CMK (cell line): ENCODE measurements around the gene CPEB3.

Experiments
- DNase-seq: peaks from one replicate; pipeline ENCODE4 v3.0.0-alpha.2; 2010; ENCODE audit warnings: low read depth

The CPEB3 gene

GRCh38 chr10:92213049-92213448, 77.8 kb downstream of the CPEB3 start:
- DNase-seq, result no peak

DNA sequence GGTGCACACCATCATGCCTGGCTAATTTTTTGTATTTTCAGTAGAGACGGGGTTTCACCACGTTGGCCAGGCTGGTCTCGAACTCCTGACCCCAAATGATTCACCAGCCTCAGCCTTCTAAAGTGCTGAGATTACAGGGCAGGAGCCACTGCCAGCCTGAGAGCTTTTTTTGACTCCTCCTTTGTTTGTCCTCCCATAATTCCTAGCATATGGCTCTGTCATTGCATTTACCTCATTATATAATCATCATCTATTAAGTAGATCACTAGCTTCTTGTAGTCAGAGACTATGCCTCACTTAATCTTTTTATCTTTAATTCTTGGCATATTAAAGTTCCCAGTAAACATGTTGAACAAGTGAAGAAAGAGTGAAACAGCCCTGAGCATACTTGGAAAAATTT, 82.1 kb downstream of the CPEB3 start:
- DNase-seq, result no peak

DNA sequence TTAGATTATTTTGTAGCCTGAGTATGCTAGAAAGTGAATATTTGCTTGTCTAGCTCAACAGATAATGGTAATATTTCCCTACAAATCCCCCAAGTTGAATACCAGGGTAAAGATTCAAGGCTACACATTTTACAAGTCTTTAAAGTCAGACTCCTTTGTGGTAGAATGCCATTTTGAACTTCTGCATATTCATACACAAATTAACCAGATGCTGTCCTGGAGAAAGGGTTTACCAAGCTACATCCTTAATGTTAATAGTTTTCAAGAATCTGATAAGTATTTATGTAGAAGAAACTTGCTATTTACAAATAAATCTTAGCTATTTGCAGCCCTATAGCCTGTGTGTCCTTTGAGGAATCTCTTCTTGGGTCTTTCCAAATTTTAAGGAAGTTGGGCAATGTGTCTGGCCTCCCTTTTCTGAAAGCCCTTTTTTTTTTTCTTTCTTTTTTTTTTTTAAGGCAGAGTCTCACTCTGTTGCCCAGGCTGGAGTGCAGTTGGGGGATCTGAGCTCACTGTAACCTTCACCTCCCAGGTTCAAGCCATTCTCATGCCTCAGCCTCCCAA, 82.6 kb downstream of the CPEB3 start:
- no peak for DNase-seq

DNA sequence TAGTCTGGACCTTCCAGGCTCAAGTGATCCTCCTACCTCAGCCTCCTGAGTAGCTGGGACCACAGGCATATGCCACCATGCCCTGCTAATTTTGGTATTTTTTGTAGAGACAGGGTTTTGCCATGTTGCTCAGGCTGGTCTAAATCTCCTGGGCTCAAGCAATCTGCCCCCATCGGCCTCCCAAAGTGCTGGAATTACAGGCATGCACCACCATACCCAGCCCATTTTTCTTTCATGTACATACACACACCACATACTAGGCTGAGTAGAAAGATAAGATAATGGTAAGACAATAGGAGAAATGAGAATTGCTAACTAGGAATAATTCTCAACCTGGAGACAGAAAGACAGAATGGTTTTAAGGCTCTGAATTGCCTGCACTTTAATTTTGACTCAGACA, 83.8 kb downstream of the CPEB3 start:
- no peak for DNase-seq

- DNase-seq, result no peak
Measured at GRCh38 chr10:92203919-92204623, 86.8 kb downstream of the CPEB3 start.

- DNase-seq, result no peak
Measured at GRCh38 chr10:92202536-92202935, 88.3 kb downstream of the CPEB3 start.

GRCh38 chr10:92200564-92200963, 90.3 kb downstream of the CPEB3 start:
- DNase-seq, result no peak

DNA sequence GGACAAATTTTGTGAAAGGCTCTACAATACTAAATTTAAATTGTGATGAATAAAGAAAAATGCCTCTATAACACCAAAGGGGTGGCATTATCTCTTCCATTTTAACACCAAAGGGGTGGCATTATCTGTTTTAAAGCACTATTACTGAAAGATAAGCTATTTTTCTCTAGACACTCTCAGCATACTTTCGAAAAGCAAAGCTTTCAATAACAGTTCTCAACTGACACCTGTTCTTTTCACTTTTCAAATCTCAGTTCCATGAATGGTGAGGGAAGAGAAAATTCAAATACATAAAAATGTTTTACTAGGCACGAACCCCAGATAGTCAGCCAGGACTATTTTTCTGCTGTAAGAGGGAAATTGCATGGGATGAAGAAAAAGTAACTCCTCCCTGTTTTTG, 103.8 kb downstream of the CPEB3 start:
- no peak for DNase-seq

DNA sequence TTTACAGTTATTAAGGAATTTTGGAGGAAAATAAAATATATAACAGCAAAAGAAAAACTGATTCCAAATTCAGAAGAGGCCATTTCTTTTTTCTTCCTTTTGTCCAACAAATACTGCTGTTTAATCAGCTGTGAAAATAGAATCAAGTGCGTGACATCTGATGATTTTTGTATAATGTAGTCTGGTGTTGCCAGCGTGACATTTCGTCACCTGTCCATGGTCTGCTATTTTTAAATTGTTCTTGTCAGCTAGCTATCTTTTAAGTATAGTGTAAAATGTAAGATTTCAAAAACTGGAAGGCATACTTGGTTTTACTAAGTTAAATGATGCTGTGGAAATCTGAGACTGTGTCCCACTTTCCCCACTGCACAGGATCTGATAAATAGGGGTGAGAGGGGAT, 105.9 kb downstream of the CPEB3 start:
- DNase-seq, result no peak

DNA sequence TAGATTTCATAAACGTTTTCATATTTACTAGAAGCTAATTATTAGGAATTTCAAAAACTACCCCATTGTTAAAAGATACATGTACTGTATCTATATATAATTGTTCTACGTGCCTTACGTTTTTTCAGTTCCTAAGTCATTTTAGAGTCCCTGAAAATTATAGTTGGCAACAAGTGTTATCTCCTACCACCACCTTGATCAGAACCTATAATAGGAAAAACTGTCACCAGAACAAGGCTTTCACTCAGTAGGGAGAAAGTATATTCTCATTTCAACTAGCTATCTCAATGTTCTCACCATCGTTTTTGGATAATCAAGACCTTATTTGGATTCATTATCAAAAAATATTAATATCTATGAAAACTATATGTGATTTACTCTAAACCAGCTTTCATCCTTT, 107.7 kb downstream of the CPEB3 start:
- no peak for DNase-seq

GRCh38 chr10:92181575-92181974, 109.3 kb downstream of the CPEB3 start:
- DNase-seq, result no peak

GRCh38 chr10:92180399-92180798, 110.5 kb downstream of the CPEB3 start:
- no peak for DNase-seq

- DNase-seq, result no peak
Measured at GRCh38 chr10:92177546-92177945, 113.3 kb downstream of the CPEB3 start.

GRCh38 chr10:92175164-92175563, 115.7 kb downstream of the CPEB3 start:
- no peak for DNase-seq

- DNase-seq, result no peak
Measured at GRCh38 chr10:92173996-92174395, 116.9 kb downstream of the CPEB3 start.

GRCh38 chr10:92164036-92164696, 126.7 kb downstream of the CPEB3 start:
- no peak for DNase-seq

DNA sequence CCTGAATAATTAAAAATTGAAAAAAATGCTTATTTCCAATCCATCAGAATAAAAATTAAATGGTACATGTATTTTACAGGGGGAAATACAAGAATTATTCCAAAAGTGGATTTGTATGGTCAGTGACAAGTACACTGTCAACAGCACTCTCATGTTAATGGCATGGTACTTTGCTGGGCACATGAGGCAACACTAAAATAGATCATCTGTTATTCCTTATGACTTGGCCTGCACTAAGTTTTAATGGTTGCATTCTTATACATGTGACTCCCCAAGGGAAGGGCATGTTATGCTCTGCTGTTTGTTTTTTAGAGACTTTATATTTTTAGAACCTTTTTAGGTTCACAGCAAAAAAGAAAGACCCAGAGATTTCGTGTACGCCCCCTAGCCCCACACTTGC, 128.3 kb downstream of the CPEB3 start:
- no peak for DNase-seq

DNA sequence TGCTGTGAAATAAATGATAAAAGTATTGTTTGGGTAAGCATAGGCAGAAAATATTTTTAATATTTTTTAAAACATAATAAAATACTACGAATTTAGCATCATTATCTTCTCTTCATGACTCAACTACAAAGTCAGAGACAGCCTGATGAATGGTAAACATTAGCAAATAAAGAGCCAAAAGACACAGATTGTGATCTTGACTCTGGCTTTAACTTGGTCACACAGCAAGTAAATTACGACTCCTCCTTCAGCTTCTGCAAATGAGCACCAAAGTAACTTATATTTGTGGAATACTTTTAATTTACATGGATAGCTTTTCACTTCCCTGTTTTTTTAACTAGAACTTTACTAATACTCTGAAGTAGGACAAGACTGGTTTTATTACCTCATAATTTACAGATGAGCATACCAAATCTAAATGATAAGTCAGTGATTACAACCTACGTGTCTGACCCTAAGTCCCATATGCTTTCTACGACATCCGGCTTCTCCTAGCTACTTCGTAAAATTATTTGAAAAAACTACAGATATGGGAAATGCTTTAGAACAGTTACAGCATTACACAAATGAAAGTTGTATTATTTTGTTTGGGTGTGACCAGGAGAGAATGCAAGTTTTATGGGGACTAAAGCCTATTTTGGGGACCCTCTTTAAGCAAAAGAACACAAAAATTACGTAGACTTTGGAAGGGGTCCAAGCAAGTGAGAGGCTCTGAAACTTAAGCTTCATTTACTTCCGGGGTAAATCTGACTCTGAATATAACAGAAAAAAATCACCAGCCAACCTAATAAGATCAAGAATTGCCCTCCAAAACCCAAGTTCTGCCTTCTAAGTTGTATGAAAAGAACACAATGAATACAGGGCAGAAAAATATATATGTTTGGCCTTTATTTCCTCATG, 133.8 kb downstream of the CPEB3 start:
- DNase-seq, result no peak

- DNase-seq, result no peak
Measured at GRCh38 chr10:92150823-92151222, 140.1 kb downstream of the CPEB3 start.

- no peak for DNase-seq
Measured at GRCh38 chr10:92149261-92149660, 141.6 kb downstream of the CPEB3 start.

DNA sequence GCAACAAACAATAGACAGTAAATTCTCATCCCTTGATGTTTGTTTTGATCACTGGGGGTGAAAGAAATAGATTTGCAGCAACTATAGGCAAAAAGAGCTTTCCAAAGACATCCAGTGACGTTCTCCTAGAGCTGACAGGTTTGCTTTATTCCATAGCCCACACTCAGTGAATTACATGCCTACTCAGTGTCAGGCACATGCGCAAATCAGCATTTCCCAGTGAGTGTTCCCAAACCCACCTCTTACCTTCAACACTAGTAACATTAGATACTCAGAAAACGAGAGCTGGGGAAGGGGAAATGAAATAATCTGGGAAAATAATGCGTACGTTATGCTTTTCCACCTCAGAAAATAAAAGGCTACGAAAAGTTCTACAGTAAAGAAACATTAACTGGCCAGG, 144.1 kb downstream of the CPEB3 start:
- no peak for DNase-seq

DNA sequence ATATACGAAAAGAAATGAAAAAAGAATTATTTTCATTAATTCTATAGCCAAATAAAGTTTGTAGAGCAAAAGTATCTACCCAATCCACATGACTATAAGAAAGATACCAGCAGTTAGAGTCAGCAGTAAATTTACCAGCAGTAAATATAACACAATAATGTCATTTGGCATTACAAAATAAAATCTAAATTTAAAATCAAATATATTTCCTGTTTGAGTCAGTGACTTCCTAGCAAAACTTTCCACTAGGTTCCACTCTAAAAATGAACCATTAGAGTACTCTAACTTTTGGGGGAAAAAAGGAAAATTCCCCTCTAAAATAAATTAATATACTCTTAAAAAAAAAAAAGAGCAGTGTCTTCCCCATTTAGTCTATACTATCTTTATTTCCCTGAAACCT, 144.8 kb downstream of the CPEB3 start:
- DNase-seq, result no peak

GRCh38 chr10:92142949-92143348, 147.9 kb downstream of the CPEB3 start:
- no peak for DNase-seq
